ENCODE results near the gene KAT14.

The KAT14 gene

GRCh38 chr20:18133962-18134361, 3.7 kb upstream of the KAT14 start:
- H3K4me3 ChIP-seq (ENCODE audit: low read depth, low read length), result no peak overlapping the region
- in situ Hi-C loops (cut with HindIII; ENCODE audit: low sequenced_read_pairs), result no loop called here
- no peak for DNase-seq (ENCODE audit: low read depth, low spot score)
- TF ChIP-seq CTCF (IDR thresholded peaks at IDR 0.05; ENCODE audit: low read depth, low read length), result no peak

- in situ Hi-C loops (cut with HindIII; ENCODE audit: low sequenced_read_pairs), result no loop called here
- no peak for TF ChIP-seq CTCF (IDR thresholded peaks at IDR 0.05; ENCODE audit: low read depth, low read length)
- DNase-seq (ENCODE audit: low read depth, low spot score), result no peak
- H3K4me3 ChIP-seq (ENCODE audit: low read depth, low read length), result peak overlapping the region; percentile 83
Measured at GRCh38 chr20:18138266-18138582, 561 bp downstream of the KAT14 start.

- H3K4me3 ChIP-seq (ENCODE audit: low read depth, low read length), result peak overlapping the region; percentile 83
- DNase-seq (ENCODE audit: low read depth, low spot score), result no peak
- no peak for TF ChIP-seq CTCF (IDR thresholded peaks at IDR 0.05; ENCODE audit: low read depth, low read length)
- in situ Hi-C loops (cut with HindIII; ENCODE audit: low sequenced_read_pairs), result no loop called here
Measured at GRCh38 chr20:18138639-18139583, 1.2 kb downstream of the KAT14 start.

- DNase-seq (ENCODE audit: low read depth, low spot score), result no peak
- TF ChIP-seq CTCF (IDR thresholded peaks at IDR 0.05; ENCODE audit: low read depth, low read length), result no peak
- H3K4me3 ChIP-seq (ENCODE audit: low read depth, low read length), result no peak overlapping the region
- in situ Hi-C loops (cut with HindIII; ENCODE audit: low sequenced_read_pairs), result no loop called here
Measured at GRCh38 chr20:18139832-18140231, 2.2 kb downstream of the KAT14 start.

GRCh38 chr20:18144541-18145099, 7.0 kb downstream of the KAT14 start:
- no peak overlapping the region for H3K4me3 ChIP-seq (ENCODE audit: low read depth, low read length)
- TF ChIP-seq CTCF (IDR thresholded peaks at IDR 0.05; ENCODE audit: low read depth, low read length), result no peak
- DNase-seq (ENCODE audit: low read depth, low spot score), result no peak
- in situ Hi-C loops (cut with HindIII; ENCODE audit: low sequenced_read_pairs), result no loop called here

- no peak for TF ChIP-seq CTCF (IDR thresholded peaks at IDR 0.05; ENCODE audit: low read depth, low read length)
- DNase-seq (ENCODE audit: low read depth, low spot score), result no peak
- in situ Hi-C loops (cut with HindIII; ENCODE audit: low sequenced_read_pairs), result no loop called here
- no peak overlapping the region for H3K4me3 ChIP-seq (ENCODE audit: low read depth, low read length)
Measured at GRCh38 chr20:18154342-18154741, 16.7 kb downstream of the KAT14 start.
